Germinal center (tissue), 1 donor: ENCODE results near the gene COL17A1.

Experiments used
- DNase-seq: peaks from one replicate; pipeline ENCODE4 v3.0.0; 2012; ENCODE audit warnings: mixed read lengths, low spot score

Gene COL17A1

GRCh38 chr10:104053201-104053600 is 32.5 kb downstream of the COL17A1 start:
- DNase-seq, result no peak

GRCh38 chr10:104052431-104052830 is 33.2 kb downstream of the COL17A1 start:
- DNase-seq, result no peak

GRCh38 chr10:104049504-104050250 is 36.0 kb downstream of the COL17A1 start:
- DNase-seq, result no peak

GRCh38 chr10:104046651-104047050 is 39.0 kb downstream of the COL17A1 start:
- DNase-seq, result no peak

- no peak for DNase-seq
These were observed 40.3 kb downstream of the COL17A1 start for GRCh38 chr10:104045151-104046089.

GRCh38 chr10:104043854-104044253 is 41.8 kb downstream of the COL17A1 start:
- no peak for DNase-seq

- no peak for DNase-seq
These were observed 42.4 kb downstream of the COL17A1 start for GRCh38 chr10:104043185-104043830.

- DNase-seq, result no peak
These were observed 43.7 kb downstream of the COL17A1 start for GRCh38 chr10:104041891-104042535.

GRCh38 chr10:104040862-104041789 is 44.6 kb downstream of the COL17A1 start:
- no peak for DNase-seq

- no peak for DNase-seq
These were observed 45.3 kb downstream of the COL17A1 start for GRCh38 chr10:104040382-104040781.

- no peak for DNase-seq
These were observed 46.5 kb downstream of the COL17A1 start for GRCh38 chr10:104038958-104039752.

- DNase-seq, result no peak
These were observed 47.1 kb downstream of the COL17A1 start for GRCh38 chr10:104038537-104038936.

GRCh38 chr10:104037261-104037951 is 48.3 kb downstream of the COL17A1 start:
- DNase-seq, result no peak

GRCh38 chr10:104036518-104037260 is 49.0 kb downstream of the COL17A1 start:
- no peak for DNase-seq

GRCh38 chr10:104036069-104036384 is 49.7 kb downstream of the COL17A1 start:
- DNase-seq, result no peak

GRCh38 chr10:104035194-104036068 is 50.2 kb downstream of the COL17A1 start:
- DNase-seq, result no peak

- no peak for DNase-seq
These were observed 51.1 kb downstream of the COL17A1 start for GRCh38 chr10:104034401-104035193.
